GM10266 (cell line): ENCODE measurements around the gene TMPRSS9.
A peak's percentile ranks its signal among the peaks of the same experiment; 100 is the strongest.
"Not testable (repeated sequence)": the region's sequence is repeated elsewhere in the genome, so short reads cannot be mapped to it uniquely, and the experiment has no call there.

Source experiments
- DNase-seq: peaks from one replicate; pipeline ENCODE4 v3.0.0; 2012; ENCODE audit errors: extremely low spot score
- CTCF ChIP-seq: IDR thresholded peaks from 2 replicates; pipeline ENCODE4 v1.5.1; 2012; ENCODE audit warnings: mild to moderate bottlenecking, low read depth; ENCODE audit not compliant: control insufficient read depth, insufficient read depth; ENCODE audit errors: missing control alignments

Gene TMPRSS9

GRCh38 chr19:2461751-2462634 lies 101.9 kb downstream of the TMPRSS9 start:
- TF ChIP-seq CTCF, result no peak
- peak; percentile 88 for DNase-seq

- TF ChIP-seq CTCF, result no peak
- DNase-seq, result no peak
Observed at GRCh38 chr19:2462635-2463421, 102.8 kb downstream of the TMPRSS9 start.

GRCh38 chr19:2463694-2464093 lies 103.6 kb downstream of the TMPRSS9 start:
- not testable (repeated sequence) for DNase-seq

GRCh38 chr19:2464389-2464788 lies 104.3 kb downstream of the TMPRSS9 start:
- no peak for DNase-seq
- no peak for TF ChIP-seq CTCF

GRCh38 chr19:2468596-2468995 lies 108.5 kb downstream of the TMPRSS9 start:
- no peak for TF ChIP-seq CTCF
- DNase-seq, result no peak

GRCh38 chr19:2469102-2469914 lies 109.2 kb downstream of the TMPRSS9 start:
- TF ChIP-seq CTCF, result no peak
- no peak for DNase-seq

- DNase-seq, result not testable (repeated sequence)
Observed at GRCh38 chr19:2469915-2470200, 109.8 kb downstream of the TMPRSS9 start.
